GM18909 (cell line): ENCODE results near the gene NKX1-2.

ENCODE experiments used
- ATAC-seq: cut with Tn5 transposase; IDR thresholded peaks from one replicate; pipeline ENCODE4 v1.9.1; 2021; ENCODE audit warnings: mild to moderate bottlenecking; ENCODE audit not compliant: unreplicated experiment, poor library complexity

NKX1-2 gene

GRCh38 chr10:124477614-124478363, 28.0 kb upstream of the NKX1-2 start:
- ATAC-seq = no peak

- no peak for ATAC-seq
Observed at GRCh38 chr10:124476043-124476725, 26.3 kb upstream of the NKX1-2 start.

- no peak for ATAC-seq
Observed at GRCh38 chr10:124474514-124475070, 24.8 kb upstream of the NKX1-2 start.

GRCh38 chr10:124473070-124473469, 23.2 kb upstream of the NKX1-2 start:
- no peak for ATAC-seq

- ATAC-seq = no peak
Observed at GRCh38 chr10:124472071-124472470, 22.2 kb upstream of the NKX1-2 start.

GRCh38 chr10:124470544-124471434, 21.0 kb upstream of the NKX1-2 start:
- no peak for ATAC-seq

- no peak for ATAC-seq
Observed at GRCh38 chr10:124469956-124470484, 20.2 kb upstream of the NKX1-2 start.

- no peak for ATAC-seq
Observed at GRCh38 chr10:124468624-124469023, 18.8 kb upstream of the NKX1-2 start.

- ATAC-seq = no peak
Observed at GRCh38 chr10:124467165-124467564, 17.3 kb upstream of the NKX1-2 start.

GRCh38 chr10:124465777-124466488, 16.1 kb upstream of the NKX1-2 start:
- no peak for ATAC-seq

- no peak for ATAC-seq
Observed at GRCh38 chr10:124465003-124465776, 15.4 kb upstream of the NKX1-2 start.

GRCh38 chr10:124464028-124464965, 14.5 kb upstream of the NKX1-2 start:
- ATAC-seq = no peak

- no peak for ATAC-seq
Observed at GRCh38 chr10:124462348-124462695, 12.5 kb upstream of the NKX1-2 start.

GRCh38 chr10:124461642-124462347, 12.0 kb upstream of the NKX1-2 start, which contains the start of gene LHPP:
LHPP (plus strand) TSS chr10:124461823; CDS start chr10:124461863, 40 bp downstream.
- peak; percentile 96 for ATAC-seq

GRCh38 chr10:124460144-124460543, 10.3 kb upstream of the NKX1-2 start:
- ATAC-seq = no peak

GRCh38 chr10:124459395-124459794, 9.6 kb upstream of the NKX1-2 start:
- no peak for ATAC-seq

- ATAC-seq = no peak
Observed at GRCh38 chr10:124458889-124459288, 9.1 kb upstream of the NKX1-2 start.
